ENCODE measurements around the gene MDFIC. TPM values are rescaled to one million over a fixed set of nuclear protein-coding genes. Genes with fewer than 3 reads are reported as not detected.
A peak's percentile ranks its signal among the peaks of the same experiment; 100 is the strongest.

Gene MDFIC
- polyA plus RNA-seq, 4 donors, result 0.67 to 10.5 (median 4.9) TPM

- WGBS, 3 donors, result 29 to 60% (median 42%) methylated on average over 2 of the region's 2 CpGs
- FAIRE-seq, result no peak
Observed at GRCh38 chr7:115043605-115044004, 121.7 kb downstream of the MDFIC start.

GRCh38 chr7:115044224-115044623, 122.3 kb downstream of the MDFIC start:
- Histone ChIP-seq H3K9me3 (ENCODE audit: control insufficient read depth in 2 of 2, insufficient read depth in 1 of 2, low read depth in 1 of 2, low read length in 1 of 2) (no peaks in the 10 kb centered on the region), H3K4me3 (ENCODE audit: low read depth in 1 of 3, low read length in 3 of 3) (no peak overlapping the region), H3K27me3 (ENCODE audit: control insufficient read depth in 3 of 3, insufficient read depth in 3 of 3, low read length in 3 of 3) (no peaks in the 10 kb centered on the region), H3K27ac (ENCODE audit: low read depth in 1 of 3, low read length in 2 of 3) (no peak overlapping the region), H3K4me1 (ENCODE audit: control insufficient read depth in 3 of 3, insufficient read depth in 2 of 3, low read depth in 1 of 3, low read length in 2 of 3) (no peaks in the 10 kb centered on the region), H3K36me3 (ENCODE audit: control insufficient read depth in 3 of 3, insufficient read depth in 2 of 3, low read depth in 1 of 3, low read length in 3 of 3) (no peaks in the 10 kb centered on the region)
- no peak for FAIRE-seq
- WGBS, 3 donors, result 66 to 75% (median 67%) methylated on average over 3 of the region's 3 CpGs
- no peak for DNase-seq

More at GRCh38 chr7:115043605-115044004, 121.7 kb downstream of the MDFIC start:
- Histone ChIP-seq H3K9me3 (ENCODE audit: control insufficient read depth in 2 of 2, insufficient read depth in 1 of 2, low read depth in 1 of 2, low read length in 1 of 2) (no peaks in the 10 kb centered on the region), H3K4me3 (ENCODE audit: low read depth in 1 of 3, low read length in 3 of 3) (no peak overlapping the region), H3K27me3 (ENCODE audit: control insufficient read depth in 3 of 3, insufficient read depth in 3 of 3, low read length in 3 of 3) (no peaks in the 10 kb centered on the region), H3K27ac (ENCODE audit: low read depth in 1 of 3, low read length in 2 of 3) (no peak overlapping the region), H3K4me1 (ENCODE audit: control insufficient read depth in 3 of 3, insufficient read depth in 2 of 3, low read depth in 1 of 3, low read length in 2 of 3) (no peaks in the 10 kb centered on the region), H3K36me3 (ENCODE audit: control insufficient read depth in 3 of 3, insufficient read depth in 2 of 3, low read depth in 1 of 3, low read length in 3 of 3) (no peaks in the 10 kb centered on the region)
- no peak for DNase-seq

DNA sequence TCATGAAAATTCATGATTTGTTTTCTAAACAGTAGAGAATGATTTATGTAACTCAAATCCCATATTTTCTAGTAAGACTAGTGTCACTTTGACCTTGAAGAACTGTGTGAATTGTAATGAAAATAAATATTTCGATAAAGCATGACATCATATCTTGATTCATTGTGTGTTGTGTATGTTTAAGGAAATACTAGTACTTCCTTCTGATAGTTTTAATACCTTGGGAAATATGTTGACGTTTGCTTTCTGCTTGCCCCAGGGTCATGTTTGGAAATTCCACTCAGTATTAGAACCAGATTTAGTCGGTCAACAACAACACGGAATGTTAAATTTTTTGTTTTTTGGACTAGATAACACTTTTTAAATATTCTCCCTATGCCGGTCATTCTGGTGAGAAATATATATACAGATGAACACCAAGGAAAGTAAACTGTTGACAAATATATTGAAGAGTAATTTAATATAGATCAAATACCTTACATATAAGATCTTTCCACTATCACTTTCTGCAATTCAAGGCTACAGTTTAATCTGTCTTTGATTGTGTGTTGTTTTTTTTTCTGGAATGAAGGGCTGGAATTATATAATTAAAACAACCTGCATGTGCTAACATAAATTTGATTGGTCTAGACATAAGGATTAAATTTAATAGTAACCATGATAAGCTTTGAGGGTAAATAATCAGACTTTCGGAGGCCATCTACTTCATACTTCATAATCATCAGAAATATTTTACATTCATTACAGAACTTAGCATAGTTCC, 126.2 kb downstream of the MDFIC start:
- no peaks in the 10 kb centered on the region for H3K36me3 ChIP-seq (ENCODE audit: control insufficient read depth in 3 of 3, insufficient read depth in 2 of 3, low read depth in 1 of 3, low read length in 3 of 3)
- no peak for DNase-seq
- no peaks in the 10 kb centered on the region for H3K9me3 ChIP-seq (ENCODE audit: control insufficient read depth in 2 of 2, insufficient read depth in 1 of 2, low read depth in 1 of 2, low read length in 1 of 2)
- H3K27ac ChIP-seq (ENCODE audit: low read depth in 1 of 3, low read length in 2 of 3), result no peak overlapping the region
- H3K4me3 ChIP-seq (ENCODE audit: low read depth in 1 of 3, low read length in 3 of 3), result no peak overlapping the region
- no peak for FAIRE-seq
- 72 to 83% (median 77%) methylated on average over 6 of the region's 6 CpGs for WGBS, 3 donors
- no peaks in the 10 kb centered on the region for H3K4me1 ChIP-seq (ENCODE audit: control insufficient read depth in 3 of 3, insufficient read depth in 2 of 3, low read depth in 1 of 3, low read length in 2 of 3)
- H3K27me3 ChIP-seq (ENCODE audit: control insufficient read depth in 3 of 3, insufficient read depth in 3 of 3, low read length in 3 of 3), result no peaks in the 10 kb centered on the region

GRCh38 chr7:115052706-115053105, 130.8 kb downstream of the MDFIC start:
- Histone ChIP-seq H3K4me3 (ENCODE audit: low read depth in 1 of 3, low read length in 3 of 3) (no peak overlapping the region), H3K27ac (ENCODE audit: low read depth in 1 of 3, low read length in 2 of 3) (no peak overlapping the region), H3K4me1 (ENCODE audit: control insufficient read depth in 3 of 3, insufficient read depth in 2 of 3, low read depth in 1 of 3, low read length in 2 of 3) (no peaks in the 10 kb centered on the region), H3K9me3 (ENCODE audit: control insufficient read depth in 2 of 2, insufficient read depth in 1 of 2, low read depth in 1 of 2, low read length in 1 of 2) (no peaks in the 10 kb centered on the region), H3K27me3 (ENCODE audit: control insufficient read depth in 3 of 3, insufficient read depth in 3 of 3, low read length in 3 of 3) (no peaks in the 10 kb centered on the region), H3K36me3 (ENCODE audit: control insufficient read depth in 3 of 3, insufficient read depth in 2 of 3, low read depth in 1 of 3, low read length in 3 of 3) (no peaks in the 10 kb centered on the region)
- DNase-seq, result no peak
- 70 to 84% (median 83%) methylated on average over 4 of the region's 4 CpGs for WGBS, 3 donors
- FAIRE-seq, result no peak

DNA sequence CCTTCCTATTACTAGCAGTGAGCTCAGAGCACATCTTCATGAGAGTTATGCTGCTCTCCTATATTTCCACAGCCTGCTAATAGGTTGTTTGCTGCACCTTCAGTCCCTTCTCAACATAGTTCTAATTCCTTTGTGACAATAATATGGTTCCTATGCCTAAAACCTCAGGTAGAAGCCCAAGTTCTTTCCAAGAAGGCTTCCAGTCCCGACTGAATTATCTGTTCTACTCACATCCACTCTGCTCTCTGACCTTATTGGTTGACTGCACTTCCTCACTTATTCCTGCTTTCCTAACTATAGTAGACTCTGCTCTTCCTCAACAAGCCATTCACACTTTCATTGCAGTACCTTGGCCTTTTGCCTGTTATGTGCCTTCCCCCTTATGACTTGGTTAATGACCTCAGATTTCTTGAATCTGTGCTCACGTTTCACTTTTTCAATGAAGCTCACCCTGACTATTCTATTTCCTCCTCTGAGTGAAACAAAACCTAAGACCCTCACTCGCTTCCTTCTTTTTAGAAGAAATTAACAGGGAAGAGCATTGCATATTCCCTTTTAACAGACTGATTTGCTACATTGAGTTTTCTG, 132.7 kb downstream of the MDFIC start:
- H3K4me1 ChIP-seq (ENCODE audit: control insufficient read depth in 3 of 3, insufficient read depth in 2 of 3, low read depth in 1 of 3, low read length in 2 of 3), result no peaks in the 10 kb centered on the region
- FAIRE-seq (no peak), DNase-seq (peak in 1 of 2 donors; percentile 48)
- H3K36me3 ChIP-seq (ENCODE audit: control insufficient read depth in 3 of 3, insufficient read depth in 2 of 3, low read depth in 1 of 3, low read length in 3 of 3), result no peaks in the 10 kb centered on the region
- no peak overlapping the region for H3K27ac ChIP-seq (ENCODE audit: low read depth in 1 of 3, low read length in 2 of 3)
- no peaks in the 10 kb centered on the region for H3K9me3 ChIP-seq (ENCODE audit: control insufficient read depth in 2 of 2, insufficient read depth in 1 of 2, low read depth in 1 of 2, low read length in 1 of 2)
- H3K4me3 ChIP-seq (ENCODE audit: low read depth in 1 of 3, low read length in 3 of 3), result no peak overlapping the region
- 43 to 50% (median 48%) methylated on average over 3 of the region's 3 CpGs for WGBS, 3 donors
- no peaks in the 10 kb centered on the region for H3K27me3 ChIP-seq (ENCODE audit: control insufficient read depth in 3 of 3, insufficient read depth in 3 of 3, low read length in 3 of 3)

DNA sequence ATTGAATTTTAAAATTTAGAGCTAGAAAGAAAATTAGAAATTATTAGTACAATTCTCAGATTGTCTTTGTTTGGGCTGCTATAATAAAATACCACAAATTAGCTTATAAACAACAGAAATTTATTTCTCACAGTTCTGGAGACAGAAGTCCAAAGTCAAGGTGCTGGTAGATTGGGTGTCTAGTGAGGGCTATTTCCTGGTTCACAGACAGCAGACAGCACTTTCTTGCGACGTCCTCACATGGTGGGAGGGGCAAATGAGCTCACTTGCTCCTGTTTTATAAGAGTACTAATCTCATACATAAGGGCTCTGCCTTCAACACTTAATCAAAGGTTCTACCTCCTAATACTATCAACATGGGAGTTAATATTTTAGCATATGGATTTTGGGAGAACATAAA, 134.1 kb downstream of the MDFIC start:
- WGBS, 3 donors, result 18 to 43% (median 34%) methylated on average over 2 of the region's 2 CpGs
- Histone ChIP-seq H3K4me1 (ENCODE audit: control insufficient read depth in 3 of 3, insufficient read depth in 2 of 3, low read depth in 1 of 3, low read length in 2 of 3) (no peaks in the 10 kb centered on the region), H3K27ac (ENCODE audit: low read depth in 1 of 3, low read length in 2 of 3) (no peak overlapping the region), H3K9me3 (ENCODE audit: control insufficient read depth in 2 of 2, insufficient read depth in 1 of 2, low read depth in 1 of 2, low read length in 1 of 2) (no peaks in the 10 kb centered on the region), H3K36me3 (ENCODE audit: control insufficient read depth in 3 of 3, insufficient read depth in 2 of 3, low read depth in 1 of 3, low read length in 3 of 3) (no peaks in the 10 kb centered on the region), H3K4me3 (ENCODE audit: low read depth in 1 of 3, low read length in 3 of 3) (no peak overlapping the region), H3K27me3 (ENCODE audit: control insufficient read depth in 3 of 3, insufficient read depth in 3 of 3, low read length in 3 of 3) (no peaks in the 10 kb centered on the region)
- DNase-seq (peak; percentile 2 to 77), FAIRE-seq (no peak)

- no peaks in the 10 kb centered on the region for H3K36me3 ChIP-seq (ENCODE audit: control insufficient read depth in 3 of 3, insufficient read depth in 2 of 3, low read depth in 1 of 3, low read length in 3 of 3)
Observed at GRCh38 chr7:115058726-115059125, 136.8 kb downstream of the MDFIC start.

DNA sequence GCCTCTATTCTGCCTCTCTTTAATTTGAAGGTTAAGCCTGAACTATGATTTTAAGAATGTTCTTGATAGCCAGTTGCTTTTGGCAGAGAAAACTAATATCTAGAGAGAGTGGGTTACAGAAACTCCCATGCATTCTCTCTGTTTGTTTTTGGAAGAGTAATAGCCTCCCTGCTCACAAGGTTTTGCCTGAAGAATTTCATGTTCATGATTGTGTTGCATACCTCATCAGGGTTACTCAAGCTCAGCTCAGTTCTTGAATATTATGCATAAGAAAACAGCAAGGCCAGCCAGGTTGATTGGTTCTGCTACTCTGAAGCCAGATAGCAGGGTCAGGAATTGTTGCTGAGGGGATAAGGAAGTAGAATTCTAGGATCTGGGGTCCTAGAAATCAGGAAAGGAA, 137.4 kb downstream of the MDFIC start:
- H3K9me3 ChIP-seq (ENCODE audit: control insufficient read depth in 2 of 2, insufficient read depth in 1 of 2, low read depth in 1 of 2, low read length in 1 of 2), result no peaks in the 10 kb centered on the region
- no peaks in the 10 kb centered on the region for H3K4me1 ChIP-seq (ENCODE audit: control insufficient read depth in 3 of 3, insufficient read depth in 2 of 3, low read depth in 1 of 3, low read length in 2 of 3)
- no peak overlapping the region for H3K27ac ChIP-seq (ENCODE audit: low read depth in 1 of 3, low read length in 2 of 3)
- H3K4me3 ChIP-seq (ENCODE audit: low read depth in 1 of 3, low read length in 3 of 3), result no peak overlapping the region
- H3K27me3 ChIP-seq (ENCODE audit: control insufficient read depth in 3 of 3, insufficient read depth in 3 of 3, low read length in 3 of 3), result no peaks in the 10 kb centered on the region
- FAIRE-seq, result no peak
- H3K36me3 ChIP-seq (ENCODE audit: control insufficient read depth in 3 of 3, insufficient read depth in 2 of 3, low read depth in 1 of 3, low read length in 3 of 3), result no peaks in the 10 kb centered on the region
- no peak for DNase-seq

More at GRCh38 chr7:115058726-115059125, 136.8 kb downstream of the MDFIC start:
- DNase-seq, result no peak
- FAIRE-seq, result no peak
- 69 to 83% (median 81%) methylated on average over 3 of the region's 3 CpGs for WGBS, 3 donors
- Histone ChIP-seq H3K9me3 (ENCODE audit: control insufficient read depth in 2 of 2, insufficient read depth in 1 of 2, low read depth in 1 of 2, low read length in 1 of 2) (no peaks in the 10 kb centered on the region), H3K27ac (ENCODE audit: low read depth in 1 of 3, low read length in 2 of 3) (no peak overlapping the region), H3K4me3 (ENCODE audit: low read depth in 1 of 3, low read length in 3 of 3) (no peak overlapping the region), H3K4me1 (ENCODE audit: control insufficient read depth in 3 of 3, insufficient read depth in 2 of 3, low read depth in 1 of 3, low read length in 2 of 3) (no peaks in the 10 kb centered on the region), H3K27me3 (ENCODE audit: control insufficient read depth in 3 of 3, insufficient read depth in 3 of 3, low read length in 3 of 3) (no peaks in the 10 kb centered on the region)

All from small intestine (tissue), 7 donors.